B cell (primary cell): ENCODE data around the gene DGCR2. TPM values are rescaled to one million over a fixed set of nuclear protein-coding genes. Genes with fewer than 3 reads are reported as not detected.
"Not testable (repeated sequence)": the region's sequence is repeated elsewhere in the genome, so short reads cannot be mapped to it uniquely, and the experiment has no call there.

Source experiments
- ATAC-seq: fragments of 200-7000 bp; cut with Tn5 transposase; one replicate; pipeline ENCODE4 v1.10.0; 2021; ENCODE audit warnings: low read depth, mild to moderate bottlenecking, moderate number of reproducible peaks, moderate library complexity
- CTCF ChIA-PET: fragments of 350-600 bp; sonication (Branson Sonifier 250); formaldehyde crosslinking; loops from one replicate; lab custom pipeline; 2021; ENCODE audit warnings: antibody characterized with exemption, inconsistent platforms; lab: Charles Lee
- POLR2A ChIA-PET: fragments of 350-600 bp; sonication (Branson Sonifier 250); formaldehyde crosslinking; loops from one replicate; lab custom pipeline; 2021; ENCODE audit warnings: antibody characterized with exemption; lab: Charles Lee
- DNase-seq: peaks from one replicate; pipeline ENCODE4 v3.0.0; 2013
- H2AFZ ChIP-seq: 2 replicates; pipeline ENCODE4 v1.6.1; 2012; ENCODE audit warnings: mild to moderate bottlenecking, low read depth, low read length; ENCODE audit not compliant: insufficient read depth, poor library complexity, severe bottlenecking
- H3K27ac ChIP-seq, 2 donors: 1 replicate in 1 of 2; 2 replicates in 1 of 2; pipeline ENCODE4 v1.5.1; 2012 to 2013; ENCODE audit warnings: low read length in 2 of 2, mild to moderate bottlenecking in 2 of 2, moderate library complexity in 1 of 2
- H3K27me3 ChIP-seq, 4 experiments: fragments of 200-600 bp in 1 of 4; sonication (generic) in 1 of 4; replicated peaks in 1 of 4; 1 replicate in 2 of 4; 2 replicates in 2 of 4; pipeline versions ENCODE4 v1.6.1 to v1.7.0; 2013 to 2016; ENCODE audit warnings: low read length in 3 of 4, mild to moderate bottlenecking in 2 of 4, mixed read lengths in 1 of 4, moderate library complexity in 1 of 4; ENCODE audit not compliant: insufficient read depth in 4 of 4, control insufficient read depth in 3 of 4; ENCODE audit errors: control extremely low read depth in 1 of 4
- H3K36me3 ChIP-seq, 2 experiments: replicated peaks in 1 of 2; 1 replicate in 1 of 2; 2 replicates in 1 of 2; pipeline versions ENCODE4 v1.6.1 to v1.7.1; 2013; ENCODE audit warnings: low read length in 1 of 2; ENCODE audit not compliant: insufficient read depth in 2 of 2, control insufficient read depth in 1 of 2; ENCODE audit errors: control extremely low read depth in 1 of 2, extremely low read depth in 1 of 2
- H3K4me1 ChIP-seq, 2 donors: fragments of 200-600 bp in 1 of 2; sonication (generic) in 1 of 2; 1 replicate in 1 of 2; 2 replicates in 1 of 2; pipeline versions ENCODE4 v1.5.1 to v1.6.1; 2013 to 2017; ENCODE audit warnings: low read length in 2 of 2; ENCODE audit not compliant: control insufficient read depth in 2 of 2, insufficient read depth in 2 of 2
- H3K4me2 ChIP-seq: replicated peaks from 2 replicates; pipeline ENCODE3; 2012; ENCODE audit warnings: mild to moderate bottlenecking, low read depth, low read length; ENCODE audit not compliant: poor library complexity, severe bottlenecking
- H3K4me3 ChIP-seq, 5 experiments: fragments of 200-600 bp in 1 of 5; sonication (generic) in 1 of 5; 1 replicate in 3 of 5; 2 replicates in 2 of 5; pipeline versions ENCODE4 v1.5.1 to v1.7.0; 2011 to 2016; ENCODE audit warnings: low read length in 4 of 5, mild to moderate bottlenecking in 4 of 5, low read depth in 2 of 5, control low read depth in 1 of 5, moderate library complexity in 1 of 5; ENCODE audit not compliant: insufficient read depth in 1 of 5; ENCODE audit errors: control extremely low read depth in 1 of 5, extremely low read depth in 1 of 5
- H3K79me2 ChIP-seq: fragments of 200-600 bp; sonication (generic); one replicate; pipeline ENCODE4 v1.6.0; 2016; ENCODE audit warnings: low read length; ENCODE audit not compliant: control insufficient read depth, insufficient read depth
- H3K9ac ChIP-seq: fragments of 200-600 bp; sonication (generic); 2 replicates; pipeline ENCODE4 v1.6.1; 2017; ENCODE audit warnings: mild to moderate bottlenecking, low read length, moderate library complexity
- H3K9me3 ChIP-seq, 3 donors: one replicate each; pipeline versions ENCODE4 v1.6.1 to v1.7.1; 2013; ENCODE audit warnings: low read length in 2 of 3; ENCODE audit not compliant: control insufficient read depth in 2 of 3, insufficient read depth in 1 of 3; ENCODE audit errors: control extremely low read depth in 1 of 3
- H4K20me1 ChIP-seq: 2 replicates; pipeline ENCODE4 v1.6.0; 2012; ENCODE audit warnings: mild to moderate bottlenecking, low read length; ENCODE audit not compliant: insufficient read depth, control insufficient read depth, poor library complexity, severe bottlenecking
- H3K27ac Mint-ChIP-seq: one replicate; pipeline ENCODE4 v1.8.0; 2021; ENCODE audit warnings: mixed read lengths
- H3K27me3 Mint-ChIP-seq: one replicate; pipeline ENCODE4 v1.8.0; 2021; ENCODE audit warnings: mixed read lengths
- H3K4me1 Mint-ChIP-seq: one replicate; pipeline ENCODE4 v1.8.0; 2021; ENCODE audit warnings: mixed read lengths
- H3K4me3 Mint-ChIP-seq: one replicate; pipeline ENCODE4 v1.8.0; 2021; ENCODE audit warnings: mixed read lengths
- H3K9me3 Mint-ChIP-seq: one replicate; pipeline ENCODE4 v1.8.0; 2022; ENCODE audit warnings: mixed read lengths; ENCODE audit not compliant: insufficient read depth
- EZH2 ChIP-seq: IDR thresholded peaks from 2 replicates; pipeline ENCODE4 v1.6.1; 2012; ENCODE audit warnings: borderline replicate concordance, low read depth, mild to moderate bottlenecking, moderate library complexity, low read length; ENCODE audit not compliant: insufficient read depth, poor library complexity, severe bottlenecking
- WGBS: methylation state at CpG from one replicate; pipeline ENCODE4 v1.1.5; 2013; ENCODE audit warnings: missing lambda C conversion rate; ENCODE audit not compliant: insufficient coverage; 5-methylcytosine and 5-hydroxymethylcytosine counted together
- intact Hi-C: fragments of 100-400 bp; cut with micrococcal nuclease; formaldehyde crosslinking; loops from one replicate; pipeline ENCODE4 v1.10.0; 2022
- polyA plus RNA-seq: library from polyadenylated mRNA; depleted of rRNA; stranded (reverse); fragments of >200 nt; gene quantifications from 2 replicates; pipeline ENCODE4 v1.2.3, GENCODE V29; 2012
- total RNA-seq, 2 donors: library from RNA; stranded (reverse); fragments of 120-200 nt in 1 of 2; gene quantifications; 1 replicate in 1 of 2; 2 replicates in 1 of 2; pipeline versions ENCODE4 v1.2.3 to v1.2.4, GENCODE V29; 2013 to 2022
- TF ChIP-seq, protein P1 (sequence below): fragments of 200-600 bp; IDR thresholded peaks from one replicate; pipeline ENCODE4 v1.8.0; 2022; ENCODE audit warnings: antibody characterized with exemption, mild to moderate bottlenecking

The DGCR2 gene
- total and polyA plus RNA-seq, 2 donors (not counting 1 experiment from before 2014, with no cell fraction given): 28.8 to 49.5 TPM

DNA sequence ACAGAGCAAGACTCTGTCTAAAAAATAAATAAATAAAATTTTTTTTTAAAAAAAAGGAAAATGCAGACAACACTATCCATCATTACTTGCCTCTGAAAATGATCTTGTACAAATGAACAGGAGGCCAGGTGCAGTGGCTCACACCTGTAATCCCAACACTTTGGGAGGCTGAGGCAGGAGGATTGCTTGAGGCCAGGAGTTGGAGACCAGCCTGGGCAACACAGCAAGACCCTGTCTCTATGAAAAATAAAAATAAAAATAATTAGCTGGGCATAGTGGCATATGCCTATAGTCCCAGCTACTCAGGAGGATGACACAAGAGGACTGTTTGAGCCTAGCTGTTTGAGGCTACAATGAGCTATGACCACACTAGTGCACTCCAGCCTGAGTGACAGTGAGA is 49.4 kb downstream of the DGCR2 start:
- intact Hi-C loops, H3K27me3 Mint-ChIP-seq, H3K4me3 Mint-ChIP-seq, H2AFZ ChIP-seq, H3K9me3 ChIP-seq, H3K9me3 Mint-ChIP-seq, H3K27me3 ChIP-seq, H3K4me2 ChIP-seq, ATAC-seq, H3K9ac ChIP-seq, H3K4me3 ChIP-seq, DNase-seq, H3K27ac Mint-ChIP-seq, H3K27ac ChIP-seq, CTCF ChIA-PET, POLR2A ChIA-PET: not testable (repeated sequence)
- Histone ChIP-seq H4K20me1 (peaks cover 56% of the 10 kb centered on the region), H3K36me3 (peaks cover 0 to 35% of the 10 kb centered on the region in 2 experiments), H3K4me1 (peaks cover 10% of the 10 kb centered on the region in 2 donors), H3K79me2 (peaks cover 61% of the 10 kb centered on the region)
- H3K4me1 Mint-ChIP-seq: peaks cover 14% of the 10 kb centered on the region

DNA sequence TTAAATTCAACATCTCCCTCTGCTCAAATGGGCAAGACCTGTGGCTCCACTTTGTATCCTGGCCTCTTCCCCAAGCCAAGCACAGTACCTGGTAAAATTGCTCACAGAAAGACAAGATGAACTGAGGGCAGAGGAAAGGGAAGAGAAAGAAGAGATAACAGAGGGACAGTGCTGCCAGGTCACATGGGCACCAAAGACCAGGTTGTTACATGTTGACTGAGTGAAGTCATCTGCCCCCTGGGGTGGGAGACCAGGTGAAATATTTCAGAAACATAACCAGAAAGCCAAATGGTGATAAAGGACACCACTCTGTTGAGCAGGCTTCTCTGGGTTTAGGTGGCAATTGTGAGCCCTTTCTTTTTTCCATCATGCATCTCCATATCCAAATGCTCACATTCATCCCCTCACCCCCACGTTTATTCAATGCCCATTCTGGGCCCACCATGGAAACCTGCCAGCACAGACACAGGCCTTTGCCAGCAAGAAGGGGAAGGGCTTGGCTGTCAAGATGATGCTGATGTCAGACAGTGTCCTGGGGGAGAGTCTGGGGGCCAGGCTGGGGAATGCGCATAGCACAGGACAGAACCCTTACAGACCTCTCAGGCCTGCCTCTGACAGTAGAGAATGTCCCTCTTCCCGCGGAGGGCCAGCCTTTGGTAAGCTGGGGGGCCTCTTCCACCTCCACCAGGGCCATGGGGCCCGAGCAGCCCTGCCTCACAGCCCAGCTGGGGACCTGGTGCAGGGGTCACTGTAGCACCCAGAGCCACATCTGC is 51.6 kb downstream of the DGCR2 start:
- Histone ChIP-seq H2AFZ (no peak overlapping the region), H4K20me1 (peaks cover 66% of the 10 kb centered on the region), H3K4me3 (no peak overlapping the region), H3K9me3 (no peaks in the 10 kb centered on the region), H3K27me3 (no peaks in the 10 kb centered on the region), H3K27ac (no peak overlapping the region), H3K4me1 (peaks cover 10% of the 10 kb centered on the region in 2 donors), H3K4me2 (no peak overlapping the region), H3K36me3 (peaks cover 0 to 54% of the 10 kb centered on the region in 2 experiments), H3K9ac (no peak overlapping the region), H3K79me2 (peaks cover 66% of the 10 kb centered on the region)
- ATAC-seq (no peak), DNase-seq (no peak)
- ChIA-PET CTCF (interaction anchor here (0.9 kb wide), 1 partner anchor 14 kb away, joined by 3 read pairs; no protein-coding TSS in a partner anchor), POLR2A (no interaction called here)
- no peak overlapping the region for H3K4me3 Mint-ChIP-seq
- peaks cover 14% of the 10 kb centered on the region for H3K4me1 Mint-ChIP-seq
- 88% methylated on average over 5 of the region's 5 CpGs for WGBS
- TF ChIP-seq EZH2: no peak
- TF ChIP-seq, protein P1, sequence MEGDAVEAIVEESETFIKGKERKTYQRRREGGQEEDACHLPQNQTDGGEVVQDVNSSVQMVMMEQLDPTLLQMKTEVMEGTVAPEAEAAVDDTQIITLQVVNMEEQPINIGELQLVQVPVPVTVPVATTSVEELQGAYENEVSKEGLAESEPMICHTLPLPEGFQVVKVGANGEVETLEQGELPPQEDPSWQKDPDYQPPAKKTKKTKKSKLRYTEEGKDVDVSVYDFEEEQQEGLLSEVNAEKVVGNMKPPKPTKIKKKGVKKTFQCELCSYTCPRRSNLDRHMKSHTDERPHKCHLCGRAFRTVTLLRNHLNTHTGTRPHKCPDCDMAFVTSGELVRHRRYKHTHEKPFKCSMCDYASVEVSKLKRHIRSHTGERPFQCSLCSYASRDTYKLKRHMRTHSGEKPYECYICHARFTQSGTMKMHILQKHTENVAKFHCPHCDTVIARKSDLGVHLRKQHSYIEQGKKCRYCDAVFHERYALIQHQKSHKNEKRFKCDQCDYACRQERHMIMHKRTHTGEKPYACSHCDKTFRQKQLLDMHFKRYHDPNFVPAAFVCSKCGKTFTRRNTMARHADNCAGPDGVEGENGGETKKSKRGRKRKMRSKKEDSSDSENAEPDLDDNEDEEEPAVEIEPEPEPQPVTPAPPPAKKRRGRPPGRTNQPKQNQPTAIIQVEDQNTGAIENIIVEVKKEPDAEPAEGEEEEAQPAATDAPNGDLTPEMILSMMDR: no peak
- intact Hi-C loops: no loop called here
- H3K27ac Mint-ChIP-seq: no peak overlapping the region
- H3K9me3 Mint-ChIP-seq: no peaks in the 10 kb centered on the region
- no peaks in the 10 kb centered on the region for H3K27me3 Mint-ChIP-seq
